IMR-90 (cell line): ENCODE measurements around the gene CARD19. TPM values are rescaled to one million over a fixed set of nuclear protein-coding genes. Genes with fewer than 3 reads are reported as not detected.

Experiments used
- ATAC-seq: fragments of 200-7000 bp; cut with Tn5 transposase; 2 replicates; pipeline ENCODE4 v1.9.1; 2020; ENCODE audit warnings: low read depth, mild to moderate bottlenecking, moderate library complexity
- BruUV-seq: library from RNA; stranded (reverse); fragments of 400-500 nt; replicated peaks from 2 replicates; lab custom pipeline; 2021; lab: Mats Ljungman, UMichigan
- CTCF ChIA-PET: fragments of 300-600 bp; formaldehyde crosslinking; extraction: SDS; loops from one replicate; lab custom pipeline; 2021; ENCODE audit warnings: antibody characterized with exemption; lab: Yijun Ruan, JAX
- POLR2A ChIA-PET: fragments of 300-600 bp; sonication (Branson Sonifier 250); formaldehyde crosslinking; loops from one replicate; lab custom pipeline; 2022; ENCODE audit warnings: antibody characterized with exemption; ENCODE audit not compliant: unreplicated experiment; lab: Charles Lee
- DNase-seq: peaks from one replicate; pipeline ENCODE4 v3.0.0; 2013
- H2AFZ ChIP-seq: replicated peaks from 2 replicates; pipeline ENCODE3; 2013; ENCODE audit warnings: low read length, mild to moderate bottlenecking; ENCODE audit not compliant: poor library complexity
- H2AK5ac ChIP-seq: 2 replicates; pipeline ENCODE4 v1.6.1; 2013; ENCODE audit warnings: low read depth, low read length, inconsistent platforms
- H2AK9ac ChIP-seq: replicated peaks from 2 replicates; pipeline ENCODE3; 2013; ENCODE audit warnings: mild to moderate bottlenecking, low read depth, low read length, moderate library complexity; ENCODE audit not compliant: poor library complexity
- H2BK120ac ChIP-seq: 2 replicates; pipeline ENCODE4 v1.6.1; 2013; ENCODE audit warnings: low read depth, low read length, inconsistent platforms
- H2BK15ac ChIP-seq: 3 replicates; pipeline ENCODE4 v1.6.1; 2013; ENCODE audit warnings: low read depth, low read length, inconsistent platforms
- H2BK20ac ChIP-seq: 2 replicates; pipeline ENCODE4 v1.6.1; 2013; ENCODE audit warnings: low read depth, mild to moderate bottlenecking, inconsistent platforms, low read length, moderate library complexity
- H2BK5ac ChIP-seq: 2 replicates; pipeline ENCODE4 v1.6.1; 2013; ENCODE audit warnings: mild to moderate bottlenecking, low read depth, low read length, inconsistent platforms; ENCODE audit not compliant: poor library complexity, severe bottlenecking
- H3K14ac ChIP-seq: replicated peaks from 2 replicates; pipeline ENCODE4 v1.6.1; 2013; ENCODE audit warnings: low read depth, low read length, inconsistent platforms
- H3K18ac ChIP-seq: 2 replicates; pipeline ENCODE4 v1.6.1; 2013; ENCODE audit warnings: low read depth, low read length, control low read depth
- H3K23ac ChIP-seq: 2 replicates; pipeline ENCODE4 v1.6.1; 2013; ENCODE audit warnings: low read depth, low read length, inconsistent platforms
- H3K27ac ChIP-seq: 2 replicates; pipeline ENCODE4 v1.5.1; 2013; ENCODE audit warnings: mild to moderate bottlenecking, control low read depth, low read length; ENCODE audit not compliant: insufficient read depth
- H3K27me3 ChIP-seq: 2 replicates; pipeline ENCODE4 v1.6.1; 2013; ENCODE audit warnings: low read length; ENCODE audit not compliant: control insufficient read depth, insufficient read depth
- H3K36me3 ChIP-seq: 2 replicates; pipeline ENCODE4 v1.6.1; 2013; ENCODE audit warnings: low read length, mixed read lengths; ENCODE audit not compliant: control insufficient read depth, insufficient read depth
- H3K4ac ChIP-seq: 2 replicates; pipeline ENCODE4 v1.6.1; 2013; ENCODE audit warnings: low read depth, low read length, inconsistent platforms
- H3K4me1 ChIP-seq: 2 replicates; pipeline ENCODE4 v1.6.1; 2013; ENCODE audit warnings: low read length, mixed read lengths; ENCODE audit not compliant: control insufficient read depth, insufficient read depth
- H3K4me2 ChIP-seq: 2 replicates; pipeline ENCODE4 v1.6.1; 2013; ENCODE audit warnings: low read depth, mild to moderate bottlenecking, control low read depth, low read length, moderate library complexity
- H3K4me3 ChIP-seq: 2 replicates; pipeline ENCODE4 v1.5.1; 2013; ENCODE audit warnings: low read depth, mild to moderate bottlenecking, control low read depth, low read length, moderate library complexity; ENCODE audit not compliant: insufficient read depth
- H3K56ac ChIP-seq: 2 replicates; pipeline ENCODE4 v1.6.1; 2013; ENCODE audit warnings: low read length, inconsistent platforms; ENCODE audit not compliant: insufficient read depth; ENCODE audit errors: extremely low read depth
- H3K79me1 ChIP-seq, 2 experiments: 2 replicates each; pipeline ENCODE4 v1.6.1; 2013; ENCODE audit warnings: low read length in 2 of 2, inconsistent platforms in 1 of 2, low read depth in 1 of 2
- H3K9ac ChIP-seq: 2 replicates; pipeline ENCODE4 v1.6.1; 2013; ENCODE audit warnings: low read depth, low read length, control low read depth
- H3K9me1 ChIP-seq: 2 replicates; pipeline ENCODE4 v1.6.1; 2013; ENCODE audit warnings: low read length, inconsistent platforms; ENCODE audit not compliant: insufficient read depth
- H3K9me3 ChIP-seq: 2 replicates; pipeline ENCODE4 v1.6.1; 2013; ENCODE audit warnings: low read length; ENCODE audit not compliant: control insufficient read depth, insufficient read depth
- H4K20me1 ChIP-seq: 2 replicates; pipeline ENCODE4 v1.6.1; 2013; ENCODE audit warnings: low read length, inconsistent platforms; ENCODE audit not compliant: insufficient read depth
- H4K5ac ChIP-seq: 2 replicates; pipeline ENCODE4 v1.6.1; 2013; ENCODE audit warnings: mild to moderate bottlenecking, low read depth, low read length, control low read depth
- H4K8ac ChIP-seq, 2 experiments: 2 replicates each; pipeline ENCODE4 v1.6.1; 2013; ENCODE audit warnings: low read depth in 2 of 2, low read length in 2 of 2, control low read depth in 1 of 2, inconsistent platforms in 1 of 2
- H4K91ac ChIP-seq: 2 replicates; pipeline ENCODE4 v1.6.1; 2013; ENCODE audit warnings: low read depth, low read length, inconsistent platforms; ENCODE audit not compliant: insufficient read depth
- CEBPB ChIP-seq: IDR thresholded peaks from 2 replicates; pipeline ENCODE4 v1.6.1; 2012; ENCODE audit warnings: low read depth, low read length, improper control_type of control experiment
- FOS ChIP-seq: fragments of 150-350 bp; IDR thresholded peaks from 2 replicates; pipeline ENCODE4 v1.6.1; 2016; ENCODE audit warnings: low read depth, low read length
- MXI1 ChIP-seq: IDR thresholded peaks from 2 replicates; pipeline ENCODE4 v1.6.1; 2012; ENCODE audit warnings: low read depth, mild to moderate bottlenecking, low read length, moderate library complexity, borderline replicate concordance
- RAD21 ChIP-seq: IDR thresholded peaks from 2 replicates; pipeline ENCODE4 v1.6.1; 2012; ENCODE audit warnings: low read length, improper control_type of control experiment
- RCOR1 ChIP-seq: IDR thresholded peaks from 2 replicates; pipeline ENCODE4 v1.6.1; 2012; ENCODE audit warnings: mild to moderate bottlenecking, low read length, improper control_type of control experiment; ENCODE audit not compliant: insufficient replicate concordance
- RFX5 ChIP-seq: IDR thresholded peaks from 2 replicates; pipeline ENCODE4 v1.8.0; 2012; ENCODE audit warnings: low read depth, mild to moderate bottlenecking, low read length, moderate library complexity
- WGBS, 2 experiments: methylation state at CpG; one replicate each; pipeline versions ENCODE4 v1.1.5 to v1.1.7; 2013; ENCODE audit warnings: missing lambda C conversion rate in 2 of 2; ENCODE audit not compliant: insufficient read length in 1 of 2; ENCODE audit errors: extremely low coverage in 2 of 2; 5-methylcytosine and 5-hydroxymethylcytosine counted together
- dilution Hi-C: fragments of 300-500 bp; cut with HindIII; formaldehyde crosslinking; loops from one replicate; pipeline ENCODE4 v1.14.3; 2018; ENCODE audit warnings: low sequenced_read_pairs; ENCODE audit not compliant: unreplicated experiment
- in situ Hi-C: fragments of 300-500 bp; cut with MboI; formaldehyde crosslinking; loops from 3 replicates; pipeline ENCODE4 v1.14.3; 2019; ENCODE audit warnings: low sequenced_read_pairs, inconsistent platforms, mixed read lengths
- intact Hi-C: fragments of 100-400 bp; cut with micrococcal nuclease; formaldehyde crosslinking; loops from 2 replicates; pipeline ENCODE4 v1.10.0; 2022
- polyA plus RNA-seq, 3 experiments: library from polyadenylated mRNA; depleted of rRNA; stranded (reverse); fragments of >200 nt; gene quantifications; 2 replicates each; pipeline ENCODE4 v1.2.3, GENCODE V29; 2012; ENCODE audit warnings: low replicate concordance in 1 of 3
- total RNA-seq: library from RNA; depleted of rRNA; stranded (reverse); fragments of >200 nt; gene quantifications from 2 replicates; pipeline ENCODE4 v1.2.3, GENCODE V29; 2012

CARD19 gene
- total and polyA plus RNA-seq, 2 of the 4 experiments (the other 2 are of a cell fraction) = 17.4 to 111 TPM

DNA sequence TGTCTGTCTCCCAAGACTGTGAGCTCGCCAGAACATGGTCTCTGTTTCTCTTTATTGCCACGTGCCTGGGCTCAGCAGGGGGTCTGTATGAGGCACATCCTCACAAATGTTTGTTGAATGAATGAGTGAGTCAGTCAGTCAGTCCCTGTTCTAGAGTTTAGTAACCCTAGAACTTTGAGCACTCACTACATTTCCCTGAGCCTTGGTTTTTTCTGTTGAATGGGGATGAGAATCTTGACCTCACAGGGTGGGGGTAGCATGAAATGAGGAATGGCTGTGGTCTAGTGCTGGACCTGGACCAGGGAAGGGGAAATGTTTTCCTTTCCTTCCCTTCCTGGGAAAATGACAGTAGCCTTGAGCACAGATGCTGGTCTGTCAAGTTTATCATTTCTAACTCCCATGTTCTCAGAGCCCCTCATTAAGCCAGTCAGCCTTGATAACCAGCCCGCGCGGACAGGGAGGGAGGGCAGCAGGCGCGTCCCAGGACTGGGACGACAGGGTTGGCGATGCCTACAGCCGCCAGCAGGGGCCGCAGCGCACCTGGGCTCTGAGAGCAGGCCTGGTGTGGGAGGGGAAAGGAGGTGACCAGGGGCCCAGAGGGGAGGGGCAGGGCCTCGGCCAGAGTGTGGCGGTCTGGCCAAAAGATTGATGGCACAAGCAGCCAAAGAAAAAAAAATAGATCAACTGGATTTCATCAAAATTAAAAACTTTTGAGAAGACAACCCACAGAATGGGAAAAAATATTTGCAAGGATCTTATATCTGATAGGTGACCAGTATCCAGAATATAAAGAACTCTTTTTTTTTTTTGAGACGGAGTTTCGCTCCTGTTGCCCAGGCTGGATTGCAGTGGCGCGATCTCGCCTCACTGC is 63.8 kb downstream of the CARD19 start (continued):
- no peak for TF ChIP-seq RCOR1

DNA sequence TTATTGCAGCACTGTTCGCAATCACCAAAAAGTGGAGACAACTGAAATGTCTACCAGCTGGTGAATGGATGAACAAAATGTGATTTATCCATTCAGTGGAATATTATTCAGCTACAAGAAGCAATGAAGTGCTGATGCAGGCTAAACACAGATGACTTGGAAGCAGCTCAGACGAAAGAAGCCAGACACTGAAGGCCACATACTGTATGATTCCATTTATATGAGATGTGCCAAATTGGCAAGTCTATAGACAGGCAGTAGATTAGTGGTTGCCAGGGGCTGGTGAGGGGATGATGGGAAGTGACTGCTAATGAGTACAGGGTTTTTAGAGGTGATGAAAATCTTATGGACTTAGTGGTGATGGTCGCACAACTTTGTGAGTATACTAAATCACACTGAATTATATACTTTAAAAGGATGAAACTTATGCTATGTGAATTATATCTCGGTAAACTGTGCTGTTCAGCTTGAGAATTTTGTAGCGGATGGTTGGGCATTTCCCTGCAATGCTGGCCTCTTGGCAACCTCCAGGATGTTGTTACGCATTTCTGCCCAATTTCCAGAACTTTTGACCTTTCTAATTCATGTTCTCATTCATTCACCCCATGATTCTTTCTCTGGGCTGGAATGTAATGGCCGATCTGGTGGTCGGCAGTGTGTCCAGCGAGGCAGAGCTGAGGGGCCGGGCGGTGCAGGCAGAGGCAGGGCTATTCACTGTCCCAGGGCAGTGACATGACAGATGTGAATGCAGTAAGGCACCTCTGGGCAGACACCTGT is 66.0 kb downstream of the CARD19 start:
- Histone ChIP-seq H3K23ac (no peak overlapping the region), H3K9me1 (no peaks in the 10 kb centered on the region), H3K4ac (no peak overlapping the region), H3K9ac (no peak overlapping the region), H3K14ac (no peak overlapping the region), H3K27ac (no peak overlapping the region), H2BK20ac (no peak overlapping the region), H2BK15ac (no peak overlapping the region), H3K27me3 (peaks cover 6% of the 10 kb centered on the region), H4K5ac (no peak overlapping the region), H3K18ac (no peak overlapping the region), H3K79me1 (no peaks in the 10 kb centered on the region), H2AK5ac (no peak overlapping the region), H2BK120ac (no peak overlapping the region), H2AK9ac (no peak overlapping the region), H3K36me3 (no peaks in the 10 kb centered on the region), H3K4me2 (no peak overlapping the region), H3K56ac (no peak overlapping the region), H2BK5ac (no peak overlapping the region), H3K4me3 (no peak overlapping the region), H4K91ac (no peak overlapping the region), H2AFZ (no peak overlapping the region), H4K20me1 (0 out of 2 replicates have a peak, but pooled peaks cover 3% of the 10 kb centered on the region), H3K4me1 (peaks cover 3% of the 10 kb centered on the region; the same call in 1 of the 2 replicates), H4K8ac (no peak overlapping the region), H3K9me3 (no peaks in the 10 kb centered on the region)
- intact Hi-C loops = loop anchor here (2.0 to 10.0 kb wide), 4 partner anchors 53 to 803 kb away; no protein-coding TSS in a partner anchor
- ATAC-seq (no peak), DNase-seq (no peak)
- TF ChIP-seq MXI1 (no peak), RFX5 (no peak), FOS (no peak), RAD21 (no peak), CEBPB (no peak)
- ChIA-PET POLR2A (no interaction called here), CTCF (interaction anchor here (1.4 kb wide), 1 partner anchor 143 kb away, joined by 3 read pairs; no protein-coding TSS in a partner anchor)
- BruUV-seq = no TSS peak
- in situ Hi-C loops = loop anchor here (5.0 to 25.0 kb wide), 2 partner anchors 145 to 800 kb away; partner anchors contain the start of gene BARX1
- 57% methylated on average over 6 of the region's 11 CpGs; no CpG with 5 or more reads in 1 of the 2 experiments for WGBS, 2 experiments
- dilution Hi-C loops = no loop called here
